Parathyroid adenoma (tissue), 2 donors: Measurements from ENCODE around the gene CAVIN1.

Experiments used
- H2AFZ ChIP-seq: fragments of 300-600 bp; sonication (generic); one replicate; pipeline ENCODE4 v1.7.0; 2017; ENCODE audit warnings: antibody characterized with exemption, mild to moderate bottlenecking
- H3K27ac ChIP-seq: fragments of 300-600 bp; sonication (generic); one replicate; pipeline ENCODE4 v1.7.0; 2017
- H3K27me3 ChIP-seq: fragments of 300-600 bp; sonication (generic); one replicate; pipeline ENCODE4 v1.7.0; 2017; ENCODE audit warnings: low read length; ENCODE audit not compliant: control insufficient read depth, insufficient read depth
- H3K36me3 ChIP-seq: fragments of 300-600 bp; sonication (generic); one replicate; pipeline ENCODE4 v1.7.0; 2017; ENCODE audit warnings: low read length; ENCODE audit not compliant: control insufficient read depth, insufficient read depth
- H3K4me1 ChIP-seq: fragments of 300-600 bp; sonication (generic); one replicate; pipeline ENCODE4 v1.7.0; 2017; ENCODE audit warnings: control low read depth
- H3K4me2 ChIP-seq: fragments of 300-600 bp; sonication (generic); one replicate; pipeline ENCODE4 v1.7.0; 2017; ENCODE audit warnings: low read length
- H3K4me3 ChIP-seq: fragments of 300-600 bp; sonication (generic); one replicate; pipeline ENCODE4 v1.7.0; 2017; ENCODE audit warnings: low read depth, low read length
- H3K79me2 ChIP-seq: fragments of 300-600 bp; sonication (generic); one replicate; pipeline ENCODE4 v1.7.0; 2017; ENCODE audit warnings: control low read depth
- H3K9ac ChIP-seq: fragments of 300-600 bp; sonication (generic); one replicate; pipeline ENCODE4 v1.7.0; 2017; ENCODE audit warnings: mild to moderate bottlenecking
- H3K9me3 ChIP-seq: fragments of 300-600 bp; sonication (generic); one replicate; pipeline ENCODE4 v1.7.0; 2017; ENCODE audit warnings: low read length; ENCODE audit not compliant: control insufficient read depth
- CTCF ChIP-seq: fragments of 300-600 bp; sonication (generic); IDR thresholded peaks from one replicate; pipeline ENCODE4 v1.7.0; 2017; ENCODE audit warnings: antibody characterized with exemption, mild to moderate bottlenecking
- donor health status: primary hyperparathyroidism.

The CAVIN1 gene

GRCh38 chr17:42354956-42355843 lies 67.9 kb downstream of the CAVIN1 start:
- H3K9ac ChIP-seq = no peak overlapping the region
- no peak overlapping the region for H3K4me3 ChIP-seq
- no peak overlapping the region for H3K27ac ChIP-seq
- H3K4me2 ChIP-seq = no peak overlapping the region
- no peak for TF ChIP-seq CTCF
- H3K9me3 ChIP-seq = no peaks in the 10 kb centered on the region
- peaks cover 23% of the 10 kb centered on the region for H3K79me2 ChIP-seq
- H3K36me3 ChIP-seq = no peaks in the 10 kb centered on the region
- no peak overlapping the region for H2AFZ ChIP-seq
- H3K27me3 ChIP-seq = no peaks in the 10 kb centered on the region
- no peaks in the 10 kb centered on the region for H3K4me1 ChIP-seq
